IPS DF 4.7 (cell line): ENCODE data around the gene TGFBR1.
"Not testable (repeated sequence)": the region's sequence is repeated elsewhere in the genome, so short reads cannot be mapped to it uniquely, and the experiment has no call there.

Source experiments
- DNase-seq: peaks from one replicate; pipeline ENCODE4 v3.0.0-alpha.2; 2013; ENCODE audit warnings: low spot score; ENCODE audit errors: extremely low read depth

The TGFBR1 gene

GRCh38 chr9:99075246-99075912, 29.5 kb upstream of the TGFBR1 start:
- no peak for DNase-seq

GRCh38 chr9:99076030-99076429, 28.9 kb upstream of the TGFBR1 start:
- DNase-seq: no peak

- no peak for DNase-seq
Measured at GRCh38 chr9:99076483-99077171, 28.3 kb upstream of the TGFBR1 start.

- DNase-seq: no peak
Measured at GRCh38 chr9:99078717-99079116, 26.2 kb upstream of the TGFBR1 start.

- DNase-seq: no peak
Measured at GRCh38 chr9:99079542-99079941, 25.4 kb upstream of the TGFBR1 start.

GRCh38 chr9:99083051-99083450, 21.9 kb upstream of the TGFBR1 start:
- no peak for DNase-seq

- no peak for DNase-seq
Measured at GRCh38 chr9:99085949-99086948, 18.7 kb upstream of the TGFBR1 start.

- no peak for DNase-seq
Measured at GRCh38 chr9:99087462-99087861, 17.5 kb upstream of the TGFBR1 start.

- no peak for DNase-seq
Measured at GRCh38 chr9:99090336-99091130, 14.4 kb upstream of the TGFBR1 start.

- no peak for DNase-seq
Measured at GRCh38 chr9:99092643-99093491, 12.0 kb upstream of the TGFBR1 start.

GRCh38 chr9:99093492-99093791, 11.5 kb upstream of the TGFBR1 start:
- DNase-seq: no peak

- DNase-seq: no peak
Measured at GRCh38 chr9:99095565-99095964, 9.3 kb upstream of the TGFBR1 start.

- DNase-seq: no peak
Measured at GRCh38 chr9:99096409-99096808, 8.5 kb upstream of the TGFBR1 start.

GRCh38 chr9:99099806-99100585, 4.9 kb upstream of the TGFBR1 start:
- not testable (repeated sequence) for DNase-seq

GRCh38 chr9:99101271-99101670, 3.6 kb upstream of the TGFBR1 start:
- DNase-seq: no peak

- no peak for DNase-seq
Measured at GRCh38 chr9:99101812-99102211, 3.1 kb upstream of the TGFBR1 start.

GRCh38 chr9:99103054-99103895, 1.6 kb upstream of the TGFBR1 start:
- no peak for DNase-seq

- DNase-seq: no peak
Measured at GRCh38 chr9:99103901-99104458, 933 bp upstream of the TGFBR1 start.
